ENCODE results near the gene CDC73.

GRCh38 chr1:193285641-193286040 is 163.8 kb downstream of the CDC73 start:
- no peak for TF ChIP-seq POLR2A (IDR thresholded peaks at IDR 0.05)
- no peak for TF ChIP-seq CTCF (IDR thresholded peaks at IDR 0.05)
